Mucosa of gallbladder (tissue), 1 donor: ENCODE data around the gene HOXB2. TPM values are rescaled to one million over a fixed set of nuclear protein-coding genes. Genes with fewer than 3 reads are reported as not detected.

ENCODE experiments used
- DNase-seq: peaks from one replicate; pipeline ENCODE4 v3.0.0-alpha.2; 2020; ENCODE audit warnings: low spot score
- total RNA-seq: library from RNA; stranded (reverse); gene quantifications from one replicate; pipeline ENCODE4 v1.2.1, GENCODE V29; 2021
- donor health status: DM: no; HTN: no; CAD: no.

The HOXB2 gene
- total RNA-seq: 23.4 TPM

DNA sequence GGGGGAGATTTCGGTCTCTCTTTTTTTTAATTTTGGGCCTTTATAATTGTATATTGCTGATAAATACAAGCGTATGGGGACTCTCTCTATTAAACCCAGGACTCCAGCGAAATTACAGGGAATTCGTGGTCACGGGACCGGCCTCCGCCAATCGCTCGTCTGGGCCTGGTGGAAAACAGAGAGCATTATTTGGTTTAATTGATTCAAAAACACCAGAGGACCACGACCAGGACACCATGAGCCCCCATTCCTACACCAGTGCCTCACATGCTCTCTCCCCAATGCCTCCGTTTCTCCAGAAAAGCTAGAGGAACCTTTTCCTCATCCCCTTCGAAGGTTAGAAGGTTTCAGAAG, at the start of gene HOXB2:
Gene HOXB2 (minus strand): TSS at position 88 of the 354 bp plus-strand sequence. CDS start 198 bp downstream, outside the sequence.
- DNase-seq: no peak

DNA sequence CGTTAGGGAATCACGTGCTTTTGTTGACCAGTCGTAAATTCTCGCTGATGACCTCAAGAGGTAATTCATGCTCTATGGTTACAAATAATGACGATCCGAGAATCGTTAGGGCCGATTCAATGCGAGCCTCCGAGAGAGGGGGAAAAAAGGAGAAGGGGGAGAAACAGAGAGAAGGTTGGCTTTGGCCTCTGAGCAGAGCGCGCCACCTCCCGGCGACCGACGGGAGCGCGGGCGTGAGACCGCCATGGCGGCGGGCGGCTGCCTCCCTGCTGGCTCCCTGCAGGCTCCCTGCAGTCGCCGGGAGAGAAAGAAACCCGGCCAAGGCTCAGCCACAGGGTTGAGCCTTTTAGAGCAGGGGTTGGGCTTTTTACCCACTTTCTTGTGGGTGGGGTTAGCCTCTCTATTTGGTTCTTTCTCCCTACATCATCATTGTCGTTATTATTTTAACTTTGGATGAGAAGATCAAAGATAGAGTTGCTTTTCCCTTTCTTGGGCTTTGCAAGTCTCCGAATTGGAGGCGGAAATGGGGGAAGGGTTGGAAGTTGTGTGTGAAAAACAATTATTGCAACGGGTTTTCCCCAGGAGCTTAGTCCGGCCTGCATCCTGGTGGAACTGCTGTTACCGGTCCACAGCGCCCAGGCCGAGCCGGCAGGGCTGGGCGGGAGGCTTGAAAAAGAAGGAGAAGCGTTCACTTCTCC, 49.1 kb upstream of the HOXB2 start:
- DNase-seq: peak; percentile 76

GRCh38 chr17:48593126-48593829, 48.4 kb upstream of the HOXB2 start, which contains the start of gene HOXB5:
Gene HOXB5 (minus strand): TSS chr17:48593779. CDS start chr17:48593682, 97 bp downstream.
- DNase-seq: no peak

DNA sequence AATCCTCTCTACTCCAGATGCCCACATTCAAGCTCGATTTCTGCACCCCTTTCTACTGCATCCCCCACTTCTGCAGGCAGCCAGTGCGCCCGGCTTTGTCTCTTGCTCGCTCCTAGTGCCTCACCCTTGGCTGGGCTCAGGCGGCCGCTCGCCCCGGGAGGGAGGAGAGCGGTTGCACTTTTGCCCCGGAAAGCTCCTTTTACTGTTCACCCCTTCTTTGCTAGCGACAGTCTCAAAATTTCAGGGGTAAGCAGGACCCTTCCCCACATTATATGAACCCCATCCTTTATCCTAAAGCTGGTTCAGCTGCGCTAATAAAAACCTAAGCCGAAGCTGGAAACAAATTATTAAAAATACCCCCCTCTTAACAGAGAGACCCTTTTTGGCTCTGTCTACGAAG, 47.7 kb upstream of the HOXB2 start:
- no peak for DNase-seq

DNA sequence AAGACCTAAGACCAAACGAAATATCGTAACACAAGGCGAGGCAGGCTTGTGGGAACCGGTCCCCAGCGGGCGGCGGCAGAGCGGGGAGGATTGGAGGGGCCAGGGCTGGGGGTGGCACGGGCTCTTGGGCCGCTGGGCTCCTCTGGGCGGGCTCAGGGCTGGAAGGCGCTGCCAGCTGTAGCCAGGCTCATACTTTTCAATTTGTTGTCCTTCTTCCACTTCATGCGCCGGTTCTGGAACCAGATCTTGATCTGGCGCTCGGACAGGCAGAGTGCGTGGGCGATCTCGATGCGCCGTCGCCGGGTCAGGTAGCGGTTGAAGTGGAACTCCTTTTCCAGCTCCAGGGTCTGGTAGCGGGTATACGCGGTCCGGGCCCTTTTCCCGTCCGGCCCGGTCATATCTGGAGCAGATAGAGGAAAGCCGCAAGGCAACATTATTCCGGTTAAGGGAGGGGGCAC, 47.2 kb upstream of the HOXB2 start:
- no peak for DNase-seq

DNA sequence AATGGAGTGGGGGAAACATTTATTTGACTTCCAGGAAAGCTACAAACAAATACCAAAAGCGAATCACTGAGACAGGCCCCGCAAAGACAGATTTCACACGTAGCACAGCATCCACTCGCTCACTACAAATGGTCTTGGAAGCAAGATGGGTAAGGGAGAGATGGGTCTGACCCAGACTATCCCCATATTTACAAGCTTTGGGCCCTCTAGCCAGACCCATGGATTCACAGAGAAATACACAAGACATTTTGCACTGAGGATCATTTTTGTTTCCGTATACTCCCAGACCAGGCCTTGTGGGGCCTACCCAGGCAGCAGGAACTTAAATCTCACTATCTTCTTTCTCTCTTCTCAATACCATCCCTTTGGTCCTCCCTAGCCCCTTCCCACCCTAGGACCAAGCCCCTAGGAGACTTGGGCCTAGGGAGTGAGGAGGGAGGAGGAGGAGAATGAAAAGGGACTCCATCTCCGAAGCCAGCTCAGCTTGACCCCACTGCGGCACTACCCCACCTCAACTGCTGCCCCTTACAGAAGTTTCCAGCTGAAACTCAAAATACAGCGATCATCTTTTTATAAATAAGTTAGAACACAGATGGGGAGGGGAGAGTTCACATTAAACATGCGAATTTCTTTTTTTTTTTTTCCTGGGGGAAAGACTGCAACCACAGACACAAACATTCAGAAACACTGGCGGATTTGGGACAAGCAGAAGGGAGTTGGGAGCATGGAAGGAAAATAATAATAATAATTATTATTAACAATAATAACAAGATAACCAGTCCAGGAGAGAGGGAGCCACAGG, 46.5 kb upstream of the HOXB2 start:
- no peak for DNase-seq

GRCh38 chr17:48590607-48591161, 45.8 kb upstream of the HOXB2 start:
- DNase-seq: no peak

- no peak for DNase-seq
Observed at GRCh38 chr17:48589831-48590606, 45.1 kb upstream of the HOXB2 start, which contains the start of gene HOXB3. Gene HOXB3 (minus strand): TSS chr17:48590241. CDS start chr17:48552474, 37,767 bp downstream.

- no peak for DNase-seq
Observed at GRCh38 chr17:48589060-48589830, 44.3 kb upstream of the HOXB2 start.

DNA sequence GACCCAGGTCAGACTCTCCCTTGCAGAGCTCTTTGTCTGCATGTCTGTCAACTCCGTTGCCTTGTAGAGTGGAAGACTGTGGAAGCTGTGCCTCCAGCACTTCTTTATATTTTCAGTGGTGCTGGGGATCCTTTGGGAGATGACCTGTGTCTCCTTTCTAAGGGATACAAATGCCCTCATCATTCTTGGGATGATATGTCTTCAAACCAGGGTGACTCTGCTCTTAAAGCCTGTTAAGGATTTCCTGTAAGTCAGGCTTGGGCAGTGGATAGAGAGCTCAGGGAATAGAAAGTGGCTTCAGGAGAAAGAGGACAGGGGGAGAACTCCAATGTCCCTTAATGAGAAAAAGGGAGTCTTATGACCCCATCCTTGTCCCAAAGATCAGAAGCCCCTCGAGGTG, 43.6 kb upstream of the HOXB2 start:
- DNase-seq: no peak

- no peak for DNase-seq
Observed at GRCh38 chr17:48588074-48588415, 43.1 kb upstream of the HOXB2 start.

DNA sequence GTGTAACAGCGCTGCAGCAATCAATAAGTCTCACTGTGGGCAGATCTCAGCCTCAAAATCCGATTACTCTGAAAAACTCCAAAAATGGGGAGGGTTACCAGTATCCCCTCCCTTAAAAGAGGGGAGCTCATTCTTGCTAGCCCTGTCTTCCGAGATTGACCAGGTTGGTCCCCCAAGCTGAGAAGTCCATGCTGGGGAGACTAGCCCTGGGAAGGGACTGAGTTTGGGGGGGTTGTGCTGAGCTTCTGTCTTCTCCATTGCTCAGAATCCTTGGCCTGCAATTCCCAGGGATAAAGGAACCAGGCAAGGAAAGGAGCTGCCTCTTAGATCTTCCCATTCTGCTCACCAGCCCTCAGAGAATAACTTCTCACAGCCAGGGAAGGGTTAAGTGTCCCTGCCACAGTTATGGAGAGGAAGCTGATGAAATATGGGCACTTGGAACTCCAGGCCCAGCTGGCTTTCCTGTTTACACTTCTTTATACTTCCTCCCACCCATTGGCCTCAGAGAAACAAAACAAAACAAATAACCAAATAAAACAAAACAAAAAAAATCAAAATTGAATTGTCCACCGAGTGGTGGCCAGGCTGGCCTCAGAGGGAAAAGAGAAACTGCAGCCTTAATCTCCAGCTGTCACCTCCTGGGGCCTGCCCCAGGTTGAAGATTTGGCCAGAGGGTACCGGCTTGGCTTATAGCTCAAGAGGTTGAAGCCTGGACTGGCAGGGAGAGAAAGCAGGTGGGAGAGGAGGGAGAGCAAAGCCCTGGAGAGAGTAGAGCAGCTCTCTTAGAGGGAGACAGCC, 42.6 kb upstream of the HOXB2 start:
- no peak for DNase-seq

- no peak for DNase-seq
Observed at GRCh38 chr17:48586355-48587258, 41.7 kb upstream of the HOXB2 start.

- DNase-seq: no peak
Observed at GRCh38 chr17:48584223-48584741, 39.4 kb upstream of the HOXB2 start.

GRCh38 chr17:48583708-48584222, 38.9 kb upstream of the HOXB2 start:
- no peak for DNase-seq

DNA sequence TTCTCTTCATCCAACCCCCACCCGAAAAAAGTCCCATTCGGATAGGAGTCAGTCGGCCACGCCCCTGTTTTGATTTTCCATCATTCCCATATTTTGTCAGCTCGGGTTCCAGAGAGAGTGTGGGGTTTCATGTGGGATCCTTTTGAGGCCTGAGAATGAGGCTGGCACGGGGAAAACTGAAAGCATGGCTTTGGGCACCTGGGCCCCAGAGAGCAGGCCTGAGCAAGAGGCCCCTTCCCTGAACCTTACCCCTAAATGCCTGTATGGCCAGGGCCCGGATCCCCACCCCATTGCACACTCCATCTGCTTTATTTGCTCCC, 37.8 kb upstream of the HOXB2 start:
- no peak for DNase-seq

DNA sequence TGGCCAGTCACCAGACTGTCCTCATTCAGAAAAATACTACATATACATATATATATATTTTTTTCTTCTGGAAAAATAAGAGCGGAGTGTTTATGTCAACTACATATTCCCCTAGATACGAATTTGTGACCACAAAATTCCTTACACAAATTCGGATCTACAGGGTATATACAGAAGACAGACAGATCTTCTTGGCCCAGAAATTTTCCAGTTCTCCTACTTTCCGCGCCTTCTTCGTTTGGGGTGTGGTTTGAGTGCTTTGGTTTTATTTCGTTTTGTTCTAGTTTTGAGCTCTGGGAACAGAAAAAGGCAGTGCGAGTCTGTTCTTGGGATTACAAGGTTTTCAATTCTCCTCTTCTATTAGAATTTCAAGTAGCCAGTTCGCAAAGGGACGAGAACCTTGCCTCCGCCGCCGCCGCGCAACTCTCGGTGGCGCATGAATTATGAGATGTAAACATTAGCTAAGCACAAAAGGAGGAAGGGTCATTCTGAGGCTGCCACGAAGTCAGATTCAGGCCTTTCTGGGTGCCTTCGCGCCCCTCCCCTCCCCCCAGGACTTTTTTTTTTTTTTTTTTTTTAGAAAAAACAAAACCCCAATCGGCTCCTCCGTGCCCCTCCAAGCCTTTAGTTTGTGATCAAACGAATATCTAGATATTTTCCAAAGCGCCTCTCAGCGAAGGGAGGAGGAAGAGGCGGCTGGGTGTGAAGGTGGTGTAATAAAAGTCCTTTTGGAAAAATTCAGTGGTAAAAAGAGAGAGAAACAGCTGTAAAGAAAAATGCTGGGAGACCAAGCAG, 35.0 kb upstream of the HOXB2 start:
- DNase-seq: no peak

- no peak for DNase-seq
Observed at GRCh38 chr17:48579471-48579759, 34.5 kb upstream of the HOXB2 start.
